CD14-positive monocyte (primary cell): ENCODE results near the gene UVRAG. TPM values are rescaled to one million over a fixed set of nuclear protein-coding genes. Genes with fewer than 3 reads are reported as not detected.

Experiments
- DNase-seq, 3 donors: peaks; one replicate each; pipeline ENCODE4 v3.0.0-alpha.2; 2011 to 2022
- H2AFZ ChIP-seq: 2 replicates; pipeline ENCODE4 v1.6.0; 2012; ENCODE audit warnings: mild to moderate bottlenecking, low read depth, low read length, inconsistent platforms; ENCODE audit not compliant: insufficient read depth, poor library complexity, severe bottlenecking
- H3K27ac ChIP-seq, 2 donors: 1 replicate in 1 of 2; 2 replicates in 1 of 2; pipeline ENCODE4 v1.5.1; 2012 to 2013; ENCODE audit warnings: low read length in 2 of 2, control low read depth in 1 of 2, inconsistent platforms in 1 of 2, low read depth in 1 of 2, mild to moderate bottlenecking in 1 of 2
- H3K27me3 ChIP-seq, 2 donors: one replicate each; pipeline versions ENCODE4 v1.6.0 to v1.6.1; 2011 to 2013; ENCODE audit warnings: low read length in 2 of 2; ENCODE audit not compliant: control insufficient read depth in 2 of 2, insufficient read depth in 2 of 2
- H3K36me3 ChIP-seq, 2 donors: replicated peaks in 1 of 2; 1 replicate in 1 of 2; 2 replicates in 1 of 2; pipeline versions ENCODE4 v1.5.1 to v1.6.1; 2012 to 2013; ENCODE audit warnings: low read length in 2 of 2, control low read depth in 1 of 2, inconsistent platforms in 1 of 2, mild to moderate bottlenecking in 1 of 2; ENCODE audit not compliant: insufficient read depth in 2 of 2, control insufficient read depth in 1 of 2
- H3K4me1 ChIP-seq, 2 donors: 1 replicate in 1 of 2; 2 replicates in 1 of 2; pipeline versions ENCODE4 v1.5.1 to v1.6.1; 2012 to 2013; ENCODE audit warnings: low read length in 2 of 2, control low read depth in 1 of 2, inconsistent platforms in 1 of 2, mild to moderate bottlenecking in 1 of 2, moderate library complexity in 1 of 2; ENCODE audit not compliant: insufficient read depth in 2 of 2, control insufficient read depth in 1 of 2
- H3K4me2 ChIP-seq: replicated peaks from 2 replicates; pipeline ENCODE3; 2012; ENCODE audit warnings: low read length, moderate library complexity, mild to moderate bottlenecking; ENCODE audit not compliant: poor library complexity, severe bottlenecking; ENCODE audit errors: extremely low read depth
- H3K4me3 ChIP-seq, 3 experiments: fragments of 200-600 bp in 1 of 3; sonication (generic) in 1 of 3; replicated peaks in 1 of 3; 1 replicate in 2 of 3; 2 replicates in 1 of 3; pipeline ENCODE4 v1.5.1; 2011 to 2013; ENCODE audit warnings: low read length in 3 of 3, mild to moderate bottlenecking in 3 of 3, control low read depth in 2 of 3, low read depth in 2 of 3, inconsistent platforms in 1 of 3, moderate library complexity in 1 of 3
- H3K79me2 ChIP-seq: 2 replicates; pipeline ENCODE4 v1.6.0; 2012; ENCODE audit warnings: mild to moderate bottlenecking, control low read depth, inconsistent platforms, low read length, moderate library complexity; ENCODE audit not compliant: insufficient read depth
- H3K9ac ChIP-seq: 2 replicates; pipeline ENCODE4 v1.6.0; 2017; ENCODE audit warnings: low read length, mild to moderate bottlenecking; ENCODE audit not compliant: insufficient read depth, poor library complexity, severe bottlenecking
- H3K9me3 ChIP-seq, 2 donors: replicated peaks in 1 of 2; 1 replicate in 1 of 2; 2 replicates in 1 of 2; pipeline versions ENCODE4 v1.5.1 to v1.6.1; 2012 to 2013; ENCODE audit warnings: low read length in 2 of 2, control low read depth in 1 of 2; ENCODE audit not compliant: control insufficient read depth in 1 of 2, insufficient read depth in 1 of 2
- H4K20me1 ChIP-seq: 2 replicates; pipeline ENCODE4 v1.6.0; 2012; ENCODE audit warnings: mild to moderate bottlenecking, low read length, control low read depth, moderate library complexity; ENCODE audit not compliant: insufficient read depth
- H3K27ac Mint-ChIP-seq, 7 donors: one replicate each; pipeline ENCODE4 v1.8.0; 2020; ENCODE audit warnings: mild to moderate bottlenecking in 7 of 7, mixed read lengths in 7 of 7, moderate library complexity in 6 of 7, inconsistent platforms in 2 of 7
- H3K27me3 Mint-ChIP-seq, 3 donors: one replicate each; pipeline ENCODE4 v1.8.0; 2021 to 2022; ENCODE audit warnings: low read depth in 3 of 3, mild to moderate bottlenecking in 3 of 3, mixed read lengths in 3 of 3, moderate library complexity in 3 of 3, inconsistent platforms in 1 of 3
- H3K36me3 Mint-ChIP-seq, 2 donors: one replicate each; pipeline ENCODE4 v1.8.0; 2020; ENCODE audit warnings: mixed read lengths in 2 of 2, inconsistent platforms in 1 of 2, mild to moderate bottlenecking in 1 of 2
- H3K4me1 Mint-ChIP-seq: one replicate; pipeline ENCODE4 v1.8.0; 2020; ENCODE audit warnings: mild to moderate bottlenecking, mixed read lengths
- H3K4me3 Mint-ChIP-seq, 2 donors: one replicate each; pipeline ENCODE4 v1.8.0; 2020; ENCODE audit warnings: mild to moderate bottlenecking in 2 of 2, mixed read lengths in 2 of 2, moderate library complexity in 1 of 2
- H3K9me3 Mint-ChIP-seq, 7 donors: one replicate each; pipeline ENCODE4 v1.8.0; 2020 to 2022; ENCODE audit warnings: mixed read lengths in 7 of 7, mild to moderate bottlenecking in 6 of 7, moderate library complexity in 6 of 7, inconsistent platforms in 2 of 7
- WGBS: methylation state at CpG from one replicate; pipeline ENCODE4 v1.1.5; 2013; ENCODE audit warnings: missing lambda C conversion rate; ENCODE audit not compliant: insufficient coverage; 5-methylcytosine and 5-hydroxymethylcytosine counted together
- intact Hi-C, 2 donors: fragments of 100-400 bp; cut with micrococcal nuclease; formaldehyde crosslinking; loops; one replicate each; pipeline versions ENCODE4 v1.15.0 to v1.15.1; 2023
- polyA plus RNA-seq, 3 donors: library from polyadenylated mRNA; depleted of rRNA in 1 of 3; unstranded in 2 of 3; stranded (reverse) in 1 of 3; fragments of 300-500 nt in 2 of 3; fragments of >200 nt in 1 of 3; fragmentation: Illumina TruSeq in 2 of 3; gene quantifications; 1 replicate in 2 of 3; 2 replicates in 1 of 3; pipeline ENCODE4 v1.2.3, GENCODE V29; 2012 to 2021
- TF ChIP-seq, protein P1 (sequence below): fragments of 200-600 bp; IDR thresholded peaks from one replicate; pipeline ENCODE4 v1.8.0; 2022; ENCODE audit warnings: antibody characterized with exemption, mild to moderate bottlenecking

Gene UVRAG
- polyA plus RNA-seq, 3 donors, result 13.7 to 20.5 (median 20.0) TPM

- peaks cover 12 to 25% of the 10 kb centered on the region in 2 donors for H3K4me1 ChIP-seq
- peaks cover 30% of the 10 kb centered on the region for H3K4me1 Mint-ChIP-seq
- no peak overlapping the region for H3K9ac ChIP-seq
- no peak overlapping the region for H3K27ac Mint-ChIP-seq
- WGBS, result no CpG with 5 or more reads among the region's 1 CpG
- TF ChIP-seq, protein P1, sequence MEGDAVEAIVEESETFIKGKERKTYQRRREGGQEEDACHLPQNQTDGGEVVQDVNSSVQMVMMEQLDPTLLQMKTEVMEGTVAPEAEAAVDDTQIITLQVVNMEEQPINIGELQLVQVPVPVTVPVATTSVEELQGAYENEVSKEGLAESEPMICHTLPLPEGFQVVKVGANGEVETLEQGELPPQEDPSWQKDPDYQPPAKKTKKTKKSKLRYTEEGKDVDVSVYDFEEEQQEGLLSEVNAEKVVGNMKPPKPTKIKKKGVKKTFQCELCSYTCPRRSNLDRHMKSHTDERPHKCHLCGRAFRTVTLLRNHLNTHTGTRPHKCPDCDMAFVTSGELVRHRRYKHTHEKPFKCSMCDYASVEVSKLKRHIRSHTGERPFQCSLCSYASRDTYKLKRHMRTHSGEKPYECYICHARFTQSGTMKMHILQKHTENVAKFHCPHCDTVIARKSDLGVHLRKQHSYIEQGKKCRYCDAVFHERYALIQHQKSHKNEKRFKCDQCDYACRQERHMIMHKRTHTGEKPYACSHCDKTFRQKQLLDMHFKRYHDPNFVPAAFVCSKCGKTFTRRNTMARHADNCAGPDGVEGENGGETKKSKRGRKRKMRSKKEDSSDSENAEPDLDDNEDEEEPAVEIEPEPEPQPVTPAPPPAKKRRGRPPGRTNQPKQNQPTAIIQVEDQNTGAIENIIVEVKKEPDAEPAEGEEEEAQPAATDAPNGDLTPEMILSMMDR, result no peak
- no peak overlapping the region for H3K4me3 Mint-ChIP-seq
- H3K79me2 ChIP-seq, result peaks cover 90% of the 10 kb centered on the region
- H4K20me1 ChIP-seq, result peaks cover 82% of the 10 kb centered on the region
- no peak overlapping the region for H3K4me2 ChIP-seq
- peaks cover 10 to 34% of the 10 kb centered on the region in 2 donors for H3K36me3 ChIP-seq
- no peaks in the 10 kb centered on the region for H3K27me3 ChIP-seq
- no peaks in the 10 kb centered on the region for H3K27me3 Mint-ChIP-seq
- H2AFZ ChIP-seq, result no peak overlapping the region
- no peak overlapping the region for H3K27ac ChIP-seq
- DNase-seq, result no peak
- H3K9me3 ChIP-seq, result no peaks in the 10 kb centered on the region
- H3K36me3 Mint-ChIP-seq, result peaks cover 29 to 31% of the 10 kb centered on the region in 2 donors
- intact Hi-C loops, result no loop called here
- H3K9me3 Mint-ChIP-seq, result no peaks in the 10 kb centered on the region
- no peak overlapping the region for H3K4me3 ChIP-seq
Measured at GRCh38 chr11:75853971-75854370, 39.0 kb downstream of the UVRAG start.

GRCh38 chr11:75855206-75855605 lies 40.2 kb downstream of the UVRAG start:
- no peaks in the 10 kb centered on the region for H3K9me3 Mint-ChIP-seq
- peaks cover 29% of the 10 kb centered on the region for H3K4me1 Mint-ChIP-seq
- Histone ChIP-seq H3K9me3 (no peaks in the 10 kb centered on the region), H4K20me1 (peaks cover 72% of the 10 kb centered on the region), H2AFZ (no peak overlapping the region), H3K4me3 (no peak overlapping the region), H3K27ac (no peak overlapping the region), H3K4me2 (no peak overlapping the region), H3K79me2 (peaks cover 88% of the 10 kb centered on the region), H3K36me3 (peaks cover 10 to 34% of the 10 kb centered on the region in 2 donors), H3K4me1 (peaks cover 12 to 21% of the 10 kb centered on the region in 2 donors), H3K27me3 (no peaks in the 10 kb centered on the region), H3K9ac (no peak overlapping the region)
- peaks cover 33 to 34% of the 10 kb centered on the region in 2 donors for H3K36me3 Mint-ChIP-seq
- no CpG with 5 or more reads among the region's 6 CpGs for WGBS
- intact Hi-C loops, result no loop called here
- peak overlapping the region in 4 of 7 donors; percentile 16 to 63 (median 53) for H3K27ac Mint-ChIP-seq
- peaks cover 0 to 4% (median 0%) of the 10 kb centered on the region in 3 donors for H3K27me3 Mint-ChIP-seq
- H3K4me3 Mint-ChIP-seq, result no peak overlapping the region
- TF ChIP-seq, protein P1, result no peak
- no peak for DNase-seq
